Measurements from ENCODE around the gene ZC3H7A. TPM values are rescaled to one million over a fixed set of nuclear protein-coding genes. Genes with fewer than 3 reads are reported as not detected.
"Not testable (repeated sequence)": the region's sequence is repeated elsewhere in the genome, so short reads cannot be mapped to it uniquely, and the experiment has no call there.

ZC3H7A gene
- total and polyA plus RNA-seq, 4 donors, result 12.4 to 37.7 (median 24.7) TPM

GRCh38 chr16:11824362-11824761, 27.3 kb upstream of the ZC3H7A start (continued):
- TF ChIP-seq, protein P1, sequence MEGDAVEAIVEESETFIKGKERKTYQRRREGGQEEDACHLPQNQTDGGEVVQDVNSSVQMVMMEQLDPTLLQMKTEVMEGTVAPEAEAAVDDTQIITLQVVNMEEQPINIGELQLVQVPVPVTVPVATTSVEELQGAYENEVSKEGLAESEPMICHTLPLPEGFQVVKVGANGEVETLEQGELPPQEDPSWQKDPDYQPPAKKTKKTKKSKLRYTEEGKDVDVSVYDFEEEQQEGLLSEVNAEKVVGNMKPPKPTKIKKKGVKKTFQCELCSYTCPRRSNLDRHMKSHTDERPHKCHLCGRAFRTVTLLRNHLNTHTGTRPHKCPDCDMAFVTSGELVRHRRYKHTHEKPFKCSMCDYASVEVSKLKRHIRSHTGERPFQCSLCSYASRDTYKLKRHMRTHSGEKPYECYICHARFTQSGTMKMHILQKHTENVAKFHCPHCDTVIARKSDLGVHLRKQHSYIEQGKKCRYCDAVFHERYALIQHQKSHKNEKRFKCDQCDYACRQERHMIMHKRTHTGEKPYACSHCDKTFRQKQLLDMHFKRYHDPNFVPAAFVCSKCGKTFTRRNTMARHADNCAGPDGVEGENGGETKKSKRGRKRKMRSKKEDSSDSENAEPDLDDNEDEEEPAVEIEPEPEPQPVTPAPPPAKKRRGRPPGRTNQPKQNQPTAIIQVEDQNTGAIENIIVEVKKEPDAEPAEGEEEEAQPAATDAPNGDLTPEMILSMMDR (IDR thresholded peaks at IDR 0.05; ENCODE audit: low read depth, low read length, missing input control), result no peak
- no peak for TF ChIP-seq FOXA2 (IDR thresholded peaks at IDR 0.05)
- TF ChIP-seq, protein P2, sequence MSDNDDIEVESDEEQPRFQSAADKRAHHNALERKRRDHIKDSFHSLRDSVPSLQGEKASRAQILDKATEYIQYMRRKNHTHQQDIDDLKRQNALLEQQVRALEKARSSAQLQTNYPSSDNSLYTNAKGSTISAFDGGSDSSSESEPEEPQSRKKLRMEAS (IDR thresholded peaks at IDR 0.05), result peak; percentile 9

DNA sequence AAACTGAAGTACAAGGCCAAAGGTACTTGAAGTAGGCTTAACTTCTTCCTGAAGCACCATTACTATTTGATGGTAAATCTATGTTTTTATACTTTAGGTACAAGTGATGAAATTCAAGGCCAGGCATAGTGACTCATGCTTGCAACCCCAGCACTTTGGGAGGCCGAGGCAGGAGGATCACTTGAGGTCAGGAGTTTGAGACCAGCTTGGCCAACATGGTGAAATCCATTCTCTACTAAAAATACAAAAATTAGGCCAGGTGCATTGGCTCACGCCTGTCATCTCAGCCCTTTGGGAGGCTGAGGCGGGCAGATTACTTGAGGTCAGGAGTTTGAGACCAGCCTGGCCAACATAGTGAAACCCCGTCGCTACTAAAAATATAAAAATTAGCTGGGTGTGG, 26.6 kb upstream of the ZC3H7A start:
- not testable (repeated sequence) for H3K4me1 ChIP-seq (ENCODE audit: control insufficient read depth in 4 of 4, insufficient read depth in 4 of 4, low read length in 3 of 4); H3K9ac ChIP-seq (ENCODE audit: low read depth in 1 of 2, low read length in 2 of 2); DNase-seq (ENCODE audit: low spot score); H3K27ac ChIP-seq (ENCODE audit: low read depth in 1 of 2, low read length in 2 of 2); H3K36me3 ChIP-seq (ENCODE audit: control insufficient read depth in 4 of 4, insufficient read depth in 3 of 4, low read depth in 1 of 4, low read length in 3 of 4); H3K4me3 ChIP-seq (ENCODE audit: low read depth in 1 of 3, low read length in 3 of 3); H3K9me3 ChIP-seq (ENCODE audit: control insufficient read depth in 4 of 4, low read length in 3 of 4); H3K27me3 ChIP-seq (ENCODE audit: control insufficient read depth in 4 of 4, insufficient read depth in 4 of 4, low read length in 3 of 4)
- 94% methylated on average over 5 of the region's 5 CpGs for WGBS

GRCh38 chr16:11819798-11820197, 22.7 kb upstream of the ZC3H7A start:
- WGBS, result 87% methylated on average over 10 of the region's 10 CpGs
- TF ChIP-seq RAD21 (IDR thresholded peaks at IDR 0.05) (no peak), FOXA1 (IDR thresholded peaks at IDR 0.05) (no peak), JUND (IDR thresholded peaks at IDR 0.05) (no peak), HNF4G (IDR thresholded peaks at IDR 0.05) (no peak), GABPA (IDR thresholded peaks at IDR 0.05 in 1 of 2, conservative IDR thresholded peaks at IDR 0.05 in 1 of 2) (no peak), ZBTB33 (IDR thresholded peaks at IDR 0.05) (no peak), RXRA (IDR thresholded peaks at IDR 0.05) (no peak), SP1 (IDR thresholded peaks at IDR 0.05) (no peak), NR2F2 (IDR thresholded peaks at IDR 0.05) (no peak), FOXA2 (IDR thresholded peaks at IDR 0.05) (no peak), REST (IDR thresholded peaks at IDR 0.05) (no peak), HNF4A (conservative IDR thresholded peaks at IDR 0.05) (no peak), TAF1 (conservative IDR thresholded peaks at IDR 0.05) (no peak), EGR1 (IDR thresholded peaks at IDR 0.05; ENCODE audit: low read depth in 2 of 2) (no peak), YY1 (IDR thresholded peaks at IDR 0.05) (no peak)
- TF ChIP-seq, protein P1 (IDR thresholded peaks at IDR 0.05; ENCODE audit: low read depth, low read length, missing input control), result no peak
- TF ChIP-seq, protein P3, sequence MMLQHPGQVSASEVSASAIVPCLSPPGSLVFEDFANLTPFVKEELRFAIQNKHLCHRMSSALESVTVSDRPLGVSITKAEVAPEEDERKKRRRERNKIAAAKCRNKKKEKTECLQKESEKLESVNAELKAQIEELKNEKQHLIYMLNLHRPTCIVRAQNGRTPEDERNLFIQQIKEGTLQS (IDR thresholded peaks at IDR 0.05), result no peak
- TF ChIP-seq, protein P2 (IDR thresholded peaks at IDR 0.05), result no peak
- Histone ChIP-seq H3K9me3 (ENCODE audit: control insufficient read depth in 4 of 4, low read length in 3 of 4) (no peaks in the 10 kb centered on the region), H3K4me3 (ENCODE audit: low read depth in 1 of 3, low read length in 3 of 3) (no peak overlapping the region), H3K27me3 (ENCODE audit: control insufficient read depth in 4 of 4, insufficient read depth in 4 of 4, low read length in 3 of 4) (no peaks in the 10 kb centered on the region), H3K9ac (ENCODE audit: low read depth in 1 of 2, low read length in 2 of 2) (no peak overlapping the region), H3K4me1 (ENCODE audit: control insufficient read depth in 4 of 4, insufficient read depth in 4 of 4, low read length in 3 of 4) (peaks cover 0 to 3% (median 0%) of the 10 kb centered on the region in 4 donors), H3K27ac (ENCODE audit: low read depth in 1 of 2, low read length in 2 of 2) (no peak overlapping the region), H3K36me3 (ENCODE audit: control insufficient read depth in 4 of 4, insufficient read depth in 3 of 4, low read depth in 1 of 4, low read length in 3 of 4) (no peaks in the 10 kb centered on the region)
- DNase-seq (ENCODE audit: low spot score), result no peak

GRCh38 chr16:11818970-11819369, 21.9 kb upstream of the ZC3H7A start:
- not testable (repeated sequence) for H3K9me3 ChIP-seq (ENCODE audit: control insufficient read depth in 4 of 4, low read length in 3 of 4); H3K36me3 ChIP-seq (ENCODE audit: control insufficient read depth in 4 of 4, insufficient read depth in 3 of 4, low read depth in 1 of 4, low read length in 3 of 4); DNase-seq (ENCODE audit: low spot score); H3K27me3 ChIP-seq (ENCODE audit: control insufficient read depth in 4 of 4, insufficient read depth in 4 of 4, low read length in 3 of 4); H3K9ac ChIP-seq (ENCODE audit: low read depth in 1 of 2, low read length in 2 of 2); H3K27ac ChIP-seq (ENCODE audit: low read depth in 1 of 2, low read length in 2 of 2); H3K4me1 ChIP-seq (ENCODE audit: control insufficient read depth in 4 of 4, insufficient read depth in 4 of 4, low read length in 3 of 4); H3K4me3 ChIP-seq (ENCODE audit: low read depth in 1 of 3, low read length in 3 of 3)
- 92% methylated on average over 13 of the region's 13 CpGs for WGBS
